GM12891 (cell line): Measurements from ENCODE around the gene PDZD2.

Experiments used
- PAX5 ChIP-seq: IDR thresholded peaks from 2 replicates; pipeline ENCODE4 v1.6.1; 2011; ENCODE audit warnings: low read length, moderate library complexity, mild to moderate bottlenecking; ENCODE audit not compliant: insufficient read depth, severe bottlenecking
- POLR2A ChIP-seq: IDR thresholded peaks from 2 replicates; pipeline ENCODE4 v1.6.1; 2011; ENCODE audit warnings: low read depth, low read length, control low read depth
- POLR2AphosphoS5 ChIP-seq: IDR thresholded peaks from 2 replicates; pipeline ENCODE4 v1.6.1; 2011; ENCODE audit warnings: low read depth, low read length, control low read depth
- SPI1 ChIP-seq: IDR thresholded peaks from 2 replicates; pipeline ENCODE4 v1.6.1; 2011; ENCODE audit warnings: low read depth, low read length, control low read depth
- TAF1 ChIP-seq: IDR thresholded peaks from 2 replicates; pipeline ENCODE4 v1.6.1; 2011; ENCODE audit warnings: low read depth, low read length, control low read depth

GRCh38 chr5:31759925-31760324 lies 121.0 kb downstream of the PDZD2 start:
- TF ChIP-seq POLR2A (no peak), TAF1 (no peak), SPI1 (no peak), POLR2AphosphoS5 (no peak), PAX5 (no peak)
